Measurements from ENCODE around the gene RBFOX2. TPM values are rescaled to one million over a fixed set of nuclear protein-coding genes. Genes with fewer than 3 reads are reported as not detected.
"Not testable (repeated sequence)": the region's sequence is repeated elsewhere in the genome, so short reads cannot be mapped to it uniquely, and the experiment has no call there.

RBFOX2 gene
- polyA plus RNA-seq, 4 donors: 126 to 138 (median 128) TPM

GRCh38 chr22:35752006-35752862 is 276.4 kb downstream of the RBFOX2 start:
- no peak for DNase-seq (ENCODE audit: low read depth in 4 of 4, low spot score in 2 of 4)

- DNase-seq (ENCODE audit: low read depth in 4 of 4, low spot score in 2 of 4): no peak
Measured at GRCh38 chr22:35749808-35750207, 278.8 kb downstream of the RBFOX2 start.

- DNase-seq (ENCODE audit: low read depth in 4 of 4, low spot score in 2 of 4): no peak
Measured at GRCh38 chr22:35746946-35747703, 281.5 kb downstream of the RBFOX2 start.

- DNase-seq (ENCODE audit: low read depth in 4 of 4, low spot score in 2 of 4): no peak
Measured at GRCh38 chr22:35746248-35746647, 282.4 kb downstream of the RBFOX2 start.

- DNase-seq (ENCODE audit: low read depth in 4 of 4, low spot score in 2 of 4): no peak
Measured at GRCh38 chr22:35743326-35743860, 285.2 kb downstream of the RBFOX2 start.

GRCh38 chr22:35742342-35743100 is 286.1 kb downstream of the RBFOX2 start:
- no peak for DNase-seq (ENCODE audit: low read depth in 4 of 4, low spot score in 2 of 4)

GRCh38 chr22:35740616-35741015 is 288.0 kb downstream of the RBFOX2 start:
- no peak for DNase-seq (ENCODE audit: low read depth in 4 of 4, low spot score in 2 of 4)

GRCh38 chr22:35739931-35740380 is 288.7 kb downstream of the RBFOX2 start:
- DNase-seq (ENCODE audit: low read depth in 4 of 4, low spot score in 2 of 4): no peak

GRCh38 chr22:35739076-35739930 is 289.3 kb downstream of the RBFOX2 start:
- DNase-seq (ENCODE audit: low read depth in 4 of 4, low spot score in 2 of 4): no peak

- DNase-seq (ENCODE audit: low read depth in 4 of 4, low spot score in 2 of 4): not testable (repeated sequence)
Measured at GRCh38 chr22:35737886-35738285, 290.7 kb downstream of the RBFOX2 start.

GRCh38 chr22:35736701-35737100 is 291.9 kb downstream of the RBFOX2 start:
- DNase-seq (ENCODE audit: low read depth in 4 of 4, low spot score in 2 of 4): no peak

GRCh38 chr22:35736166-35736565 is 292.5 kb downstream of the RBFOX2 start:
- DNase-seq (ENCODE audit: low read depth in 4 of 4, low spot score in 2 of 4): no peak

- no peak for DNase-seq (ENCODE audit: low read depth in 4 of 4, low spot score in 2 of 4)
Measured at GRCh38 chr22:35735542-35735941, 293.1 kb downstream of the RBFOX2 start.

- DNase-seq (ENCODE audit: low read depth in 4 of 4, low spot score in 2 of 4): no peak
Measured at GRCh38 chr22:35734517-35734827, 294.2 kb downstream of the RBFOX2 start.

- DNase-seq (ENCODE audit: low read depth in 4 of 4, low spot score in 2 of 4): no peak
Measured at GRCh38 chr22:35733791-35734516, 294.7 kb downstream of the RBFOX2 start.

GRCh38 chr22:35733036-35733435 is 295.6 kb downstream of the RBFOX2 start:
- no peak for DNase-seq (ENCODE audit: low read depth in 4 of 4, low spot score in 2 of 4)

- no peak for DNase-seq (ENCODE audit: low read depth in 4 of 4, low spot score in 2 of 4)
Measured at GRCh38 chr22:35732116-35732515, 296.5 kb downstream of the RBFOX2 start.

- no peak for DNase-seq (ENCODE audit: low read depth in 4 of 4, low spot score in 2 of 4)
Measured at GRCh38 chr22:35731321-35731720, 297.3 kb downstream of the RBFOX2 start.

- DNase-seq (ENCODE audit: low read depth in 4 of 4, low spot score in 2 of 4): no peak
Measured at GRCh38 chr22:35729309-35729698, 299.3 kb downstream of the RBFOX2 start.
